GM12873 (cell line): ENCODE results near the gene SELENOH.

ENCODE experiments used
- TF ChIP-seq, protein P1 (sequence below): IDR thresholded peaks from 2 replicates; pipeline ENCODE4 v1.5.1; 2012; ENCODE audit warnings: low read depth, mild to moderate bottlenecking, moderate library complexity, low read length, control low read depth; ENCODE audit not compliant: insufficient read depth; ENCODE audit errors: missing control alignments

Gene SELENOH

GRCh38 chr11:57787006-57787604 lies 45.8 kb downstream of the SELENOH start:
- TF ChIP-seq, protein P1, sequence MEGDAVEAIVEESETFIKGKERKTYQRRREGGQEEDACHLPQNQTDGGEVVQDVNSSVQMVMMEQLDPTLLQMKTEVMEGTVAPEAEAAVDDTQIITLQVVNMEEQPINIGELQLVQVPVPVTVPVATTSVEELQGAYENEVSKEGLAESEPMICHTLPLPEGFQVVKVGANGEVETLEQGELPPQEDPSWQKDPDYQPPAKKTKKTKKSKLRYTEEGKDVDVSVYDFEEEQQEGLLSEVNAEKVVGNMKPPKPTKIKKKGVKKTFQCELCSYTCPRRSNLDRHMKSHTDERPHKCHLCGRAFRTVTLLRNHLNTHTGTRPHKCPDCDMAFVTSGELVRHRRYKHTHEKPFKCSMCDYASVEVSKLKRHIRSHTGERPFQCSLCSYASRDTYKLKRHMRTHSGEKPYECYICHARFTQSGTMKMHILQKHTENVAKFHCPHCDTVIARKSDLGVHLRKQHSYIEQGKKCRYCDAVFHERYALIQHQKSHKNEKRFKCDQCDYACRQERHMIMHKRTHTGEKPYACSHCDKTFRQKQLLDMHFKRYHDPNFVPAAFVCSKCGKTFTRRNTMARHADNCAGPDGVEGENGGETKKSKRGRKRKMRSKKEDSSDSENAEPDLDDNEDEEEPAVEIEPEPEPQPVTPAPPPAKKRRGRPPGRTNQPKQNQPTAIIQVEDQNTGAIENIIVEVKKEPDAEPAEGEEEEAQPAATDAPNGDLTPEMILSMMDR, result no peak

DNA sequence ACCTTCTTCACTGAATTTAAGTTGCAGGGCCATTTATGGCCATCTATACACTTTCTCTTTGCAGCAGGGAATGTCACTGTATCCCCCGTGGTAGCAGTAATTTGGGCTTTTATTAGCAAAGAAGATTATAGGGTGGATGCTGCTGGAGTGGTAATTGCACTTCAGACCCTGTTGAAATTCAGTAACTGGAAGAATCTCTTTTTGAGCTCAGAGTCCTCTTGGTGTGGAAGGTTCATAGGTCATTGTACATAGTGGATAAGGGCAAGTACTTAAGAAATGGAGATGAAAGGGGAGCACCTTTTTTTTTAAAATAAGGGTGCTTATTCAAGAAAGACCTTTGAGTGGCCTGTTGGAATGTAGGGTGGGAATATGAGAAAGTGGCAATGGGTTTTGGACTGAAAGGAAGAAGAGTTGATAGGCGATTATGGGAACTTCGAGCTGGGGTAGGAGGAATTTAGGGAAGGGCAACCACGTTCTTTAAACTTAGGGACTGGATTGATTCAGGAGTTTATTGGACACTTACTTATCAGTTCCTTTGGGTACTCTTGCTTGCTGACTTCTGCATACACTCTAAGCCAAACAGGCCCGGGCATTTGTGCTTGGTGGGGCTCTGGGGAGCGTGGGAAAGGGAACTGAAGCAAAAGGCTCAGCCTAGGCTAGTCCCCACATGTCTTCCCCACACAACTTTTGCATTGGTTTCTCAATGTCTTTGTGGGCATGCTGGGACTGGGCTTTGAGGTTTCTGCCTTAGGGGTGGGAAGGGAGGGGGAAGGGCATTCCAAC lies 46.8 kb downstream of the SELENOH start:
- TF ChIP-seq, protein P1, result no peak

DNA sequence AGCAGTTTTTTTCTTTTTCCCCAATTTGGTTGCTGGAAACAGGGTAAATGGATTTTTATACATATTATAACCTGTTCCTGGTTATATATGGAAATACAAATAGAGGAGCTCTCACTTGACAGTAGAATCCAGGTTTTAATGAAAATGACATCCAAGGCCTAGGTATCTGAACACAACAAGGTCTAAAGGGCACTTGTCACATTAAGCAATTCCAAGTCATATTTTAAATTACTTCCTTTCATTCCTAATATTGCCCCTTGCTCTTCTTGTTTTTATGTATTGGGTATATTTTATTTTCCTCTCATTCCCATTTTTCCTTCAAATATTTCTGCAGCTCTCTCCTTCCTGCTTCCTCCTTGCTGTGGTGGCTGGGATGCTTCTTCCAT lies 47.4 kb downstream of the SELENOH start:
- TF ChIP-seq, protein P1, result no peak

- TF ChIP-seq, protein P1, result no peak
These were observed 50.2 kb downstream of the SELENOH start for GRCh38 chr11:57791321-57792059.

GRCh38 chr11:57792060-57792541 lies 50.8 kb downstream of the SELENOH start:
- TF ChIP-seq, protein P1, result no peak

GRCh38 chr11:57792870-57793269 lies 51.6 kb downstream of the SELENOH start:
- TF ChIP-seq, protein P1, result no peak
